ENCODE measurements around the gene ETNK2.

Gene ETNK2

DNA sequence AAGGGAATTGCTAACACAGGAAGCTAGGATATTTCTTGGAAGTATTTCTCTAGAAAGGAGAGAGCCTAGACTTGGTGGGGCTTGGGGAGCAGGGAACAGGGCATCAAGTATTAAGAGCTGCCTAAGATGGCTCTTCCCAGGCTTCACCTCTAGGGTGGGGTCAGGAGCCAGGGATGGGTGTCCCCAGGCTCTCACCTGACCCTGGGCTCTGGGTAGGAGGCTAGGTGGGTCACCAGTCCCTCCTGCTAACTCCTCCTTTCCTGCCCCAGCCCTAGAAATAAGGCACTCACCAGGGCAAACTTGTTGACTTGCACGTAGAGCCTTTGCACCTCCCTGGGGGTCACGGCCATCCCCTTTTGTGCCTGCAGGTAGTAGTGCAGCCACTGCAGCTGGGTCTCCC is 15.0 kb downstream of the ETNK2 start:
- H3K36me3 ChIP-seq (ENCODE audit: control insufficient read depth, insufficient read depth, low read length) = no peaks in the 10 kb centered on the region
- DNase-seq (ENCODE audit: extremely low read depth, insufficient read length) = no peak
- no peak overlapping the region for H3K4me3 ChIP-seq (replicated peaks; ENCODE audit: low read depth, low read length)
- peaks cover 2% of the 10 kb centered on the region for H3K27me3 ChIP-seq (replicated peaks; ENCODE audit: control insufficient read depth, insufficient read depth, low read length)
- TF ChIP-seq, protein P1, sequence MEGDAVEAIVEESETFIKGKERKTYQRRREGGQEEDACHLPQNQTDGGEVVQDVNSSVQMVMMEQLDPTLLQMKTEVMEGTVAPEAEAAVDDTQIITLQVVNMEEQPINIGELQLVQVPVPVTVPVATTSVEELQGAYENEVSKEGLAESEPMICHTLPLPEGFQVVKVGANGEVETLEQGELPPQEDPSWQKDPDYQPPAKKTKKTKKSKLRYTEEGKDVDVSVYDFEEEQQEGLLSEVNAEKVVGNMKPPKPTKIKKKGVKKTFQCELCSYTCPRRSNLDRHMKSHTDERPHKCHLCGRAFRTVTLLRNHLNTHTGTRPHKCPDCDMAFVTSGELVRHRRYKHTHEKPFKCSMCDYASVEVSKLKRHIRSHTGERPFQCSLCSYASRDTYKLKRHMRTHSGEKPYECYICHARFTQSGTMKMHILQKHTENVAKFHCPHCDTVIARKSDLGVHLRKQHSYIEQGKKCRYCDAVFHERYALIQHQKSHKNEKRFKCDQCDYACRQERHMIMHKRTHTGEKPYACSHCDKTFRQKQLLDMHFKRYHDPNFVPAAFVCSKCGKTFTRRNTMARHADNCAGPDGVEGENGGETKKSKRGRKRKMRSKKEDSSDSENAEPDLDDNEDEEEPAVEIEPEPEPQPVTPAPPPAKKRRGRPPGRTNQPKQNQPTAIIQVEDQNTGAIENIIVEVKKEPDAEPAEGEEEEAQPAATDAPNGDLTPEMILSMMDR (IDR thresholded peaks at IDR 0.05; ENCODE audit: insufficient read depth, low read length, poor library complexity, severe bottlenecking) = no peak

GRCh38 chr1:204134103-204134502 is 17.7 kb downstream of the ETNK2 start:
- no peaks in the 10 kb centered on the region for H3K36me3 ChIP-seq (ENCODE audit: control insufficient read depth, insufficient read depth, low read length)
- no peak for DNase-seq (ENCODE audit: extremely low read depth, insufficient read length)
- H3K4me3 ChIP-seq (replicated peaks; ENCODE audit: low read depth, low read length) = no peak overlapping the region
- TF ChIP-seq, protein P1 (IDR thresholded peaks at IDR 0.05; ENCODE audit: insufficient read depth, low read length, poor library complexity, severe bottlenecking) = no peak
- H3K27me3 ChIP-seq (replicated peaks; ENCODE audit: control insufficient read depth, insufficient read depth, low read length) = no peaks in the 10 kb centered on the region

GRCh38 chr1:204132718-204133117 is 19.1 kb downstream of the ETNK2 start:
- no peak for DNase-seq (ENCODE audit: extremely low read depth, insufficient read length)
- Histone ChIP-seq H3K4me3 (replicated peaks; ENCODE audit: low read depth, low read length) (no peak overlapping the region), H3K36me3 (ENCODE audit: control insufficient read depth, insufficient read depth, low read length) (no peaks in the 10 kb centered on the region), H3K27me3 (replicated peaks; ENCODE audit: control insufficient read depth, insufficient read depth, low read length) (no peaks in the 10 kb centered on the region)
- TF ChIP-seq, protein P1 (IDR thresholded peaks at IDR 0.05; ENCODE audit: insufficient read depth, low read length, poor library complexity, severe bottlenecking) = no peak

DNA sequence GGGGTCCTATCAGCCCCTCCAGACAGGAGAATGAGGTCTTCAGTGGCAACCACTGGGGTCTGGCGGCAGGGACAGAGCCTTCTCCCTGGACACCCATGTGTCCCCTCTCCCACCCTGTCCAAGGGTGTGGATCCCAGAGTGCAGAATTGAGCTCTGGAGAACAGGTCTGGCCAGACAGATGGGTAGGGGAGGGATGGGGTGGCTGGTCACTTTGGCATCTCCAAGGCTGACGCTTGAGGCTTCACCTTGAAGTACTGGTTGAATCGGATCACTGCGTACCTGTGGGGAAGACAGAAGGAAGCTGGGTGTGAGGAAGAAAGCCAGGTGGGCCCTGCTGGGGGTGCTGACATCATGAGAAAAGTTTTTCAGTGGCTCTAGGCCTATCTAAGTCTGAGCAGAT is 19.9 kb downstream of the ETNK2 start:
- no peaks in the 10 kb centered on the region for H3K27me3 ChIP-seq (replicated peaks; ENCODE audit: control insufficient read depth, insufficient read depth, low read length)
- TF ChIP-seq, protein P1 (IDR thresholded peaks at IDR 0.05; ENCODE audit: insufficient read depth, low read length, poor library complexity, severe bottlenecking) = no peak
- H3K4me3 ChIP-seq (replicated peaks; ENCODE audit: low read depth, low read length) = no peak overlapping the region
- no peaks in the 10 kb centered on the region for H3K36me3 ChIP-seq (ENCODE audit: control insufficient read depth, insufficient read depth, low read length)
- no peak for DNase-seq (ENCODE audit: extremely low read depth, insufficient read length)

DNA sequence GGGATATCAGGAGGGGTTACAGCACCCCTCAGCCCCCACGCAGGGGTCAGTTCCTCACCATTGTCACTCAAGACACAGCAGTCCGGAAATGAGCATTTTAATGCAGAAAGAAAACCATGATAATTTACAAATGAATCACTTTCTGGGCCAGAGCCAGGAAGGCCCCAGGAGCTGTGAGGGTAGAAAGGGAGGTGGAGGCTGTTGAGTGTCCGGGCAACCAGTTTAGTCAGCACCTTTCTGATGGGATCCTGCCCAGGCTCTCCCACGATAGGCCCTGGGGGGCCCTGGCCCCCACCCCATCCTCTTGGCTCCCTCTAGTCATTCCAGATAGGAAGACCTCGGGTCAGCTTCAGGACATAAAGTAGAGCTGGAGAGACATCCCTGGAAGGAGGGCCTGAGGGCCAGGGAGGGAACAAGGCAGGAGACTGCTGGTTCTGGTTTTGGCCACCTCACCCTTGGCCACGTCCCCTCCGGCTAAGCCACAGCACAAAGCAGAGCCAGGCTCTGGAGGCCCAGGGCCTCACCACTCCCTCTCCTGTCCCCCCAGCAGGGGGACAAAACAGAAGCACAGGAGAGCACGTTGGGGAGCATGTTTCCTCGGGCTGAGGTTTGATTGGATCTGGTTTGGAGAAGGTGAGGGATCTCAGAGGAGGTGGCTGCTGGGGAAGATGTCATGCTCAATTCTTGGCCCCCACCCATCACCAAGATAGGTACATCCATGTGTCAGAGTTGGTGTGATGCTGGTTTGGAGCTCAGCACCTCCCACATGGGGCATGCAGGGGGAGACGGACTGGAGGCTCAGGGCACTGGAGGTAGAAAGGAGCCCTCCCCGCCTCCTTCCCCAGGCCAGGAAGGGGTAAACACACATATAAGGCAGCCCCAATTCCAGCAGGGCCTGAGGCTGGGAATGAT is 20.6 kb downstream of the ETNK2 start:
- no peak for DNase-seq (ENCODE audit: extremely low read depth, insufficient read length)
- no peak overlapping the region for H3K4me3 ChIP-seq (replicated peaks; ENCODE audit: low read depth, low read length)
- TF ChIP-seq, protein P1 (IDR thresholded peaks at IDR 0.05; ENCODE audit: insufficient read depth, low read length, poor library complexity, severe bottlenecking) = no peak
- no peaks in the 10 kb centered on the region for H3K36me3 ChIP-seq (ENCODE audit: control insufficient read depth, insufficient read depth, low read length)
- no peaks in the 10 kb centered on the region for H3K27me3 ChIP-seq (replicated peaks; ENCODE audit: control insufficient read depth, insufficient read depth, low read length)

All from GM06990 (cell line).